Measurements from ENCODE around the gene ARCN1. TPM values are rescaled to one million over a fixed set of nuclear protein-coding genes. Genes with fewer than 3 reads are reported as not detected.

The ARCN1 gene
- total RNA-seq, 1 donor from 2014 or later = 112 TPM

- peaks cover 19% of the 10 kb centered on the region for H3K36me3 Mint-ChIP-seq
- H3K9me3 Mint-ChIP-seq = no peaks in the 10 kb centered on the region
- Histone ChIP-seq H3K4me2 (no peak overlapping the region), H3K27me3 (no peaks in the 10 kb centered on the region), H2AFZ (replicated peaks) (no peak overlapping the region), H4K20me1 (ENCODE audit: low read depth) (no peaks in the 10 kb centered on the region), H3F3A (ENCODE audit: low read depth) (no peaks in the 10 kb centered on the region), H3K79me2 (ENCODE audit: low read depth) (no peaks in the 10 kb centered on the region), H3K9ac (no peak overlapping the region), H3K4me1 (no peaks in the 10 kb centered on the region), H3K27ac (no peak overlapping the region), H3K4me3 (no peak overlapping the region), H3K36me3 (no peaks in the 10 kb centered on the region), H3K9me3 (ENCODE audit: low read depth) (no peaks in the 10 kb centered on the region)
- H3K4me3 Mint-ChIP-seq = no peak overlapping the region
- TF ChIP-seq EZH2 (IDR thresholded peaks at IDR 0.05) (no peak), CTCF (IDR thresholded peaks at IDR 0.05) (no peak), EZH2phosphoT487 (IDR thresholded peaks at IDR 0.05) (no peak)
- H3K4me1 Mint-ChIP-seq = no peaks in the 10 kb centered on the region
- H3K27me3 Mint-ChIP-seq (ENCODE audit: insufficient read depth, low read depth) = no peaks in the 10 kb centered on the region
- no peak for DNase-seq (ENCODE audit: low spot score)
- H3K27ac Mint-ChIP-seq = no peak overlapping the region
These were observed 27.6 kb upstream of the ARCN1 start for GRCh38 chr11:118544647-118545010.

GRCh38 chr11:118545533-118545932 is 26.7 kb upstream of the ARCN1 start:
- H3K36me3 Mint-ChIP-seq = peaks cover 17% of the 10 kb centered on the region
- Histone ChIP-seq H3K79me2 (ENCODE audit: low read depth) (no peaks in the 10 kb centered on the region), H3K36me3 (no peaks in the 10 kb centered on the region), H3K4me1 (no peaks in the 10 kb centered on the region), H2AFZ (replicated peaks) (no peak overlapping the region), H3K4me2 (no peak overlapping the region), H3F3A (ENCODE audit: low read depth) (no peaks in the 10 kb centered on the region), H4K20me1 (ENCODE audit: low read depth) (no peaks in the 10 kb centered on the region), H3K27me3 (no peaks in the 10 kb centered on the region), H3K9me3 (ENCODE audit: low read depth) (no peaks in the 10 kb centered on the region), H3K27ac (no peak overlapping the region), H3K9ac (no peak overlapping the region), H3K4me3 (no peak overlapping the region)
- no peak overlapping the region for H3K4me3 Mint-ChIP-seq
- TF ChIP-seq CTCF (IDR thresholded peaks at IDR 0.05) = no peak
- TF ChIP-seq EZH2 (IDR thresholded peaks at IDR 0.05) = no peak
- TF ChIP-seq EZH2phosphoT487 (IDR thresholded peaks at IDR 0.05) = no peak
- no peak for DNase-seq (ENCODE audit: low spot score)
- no peaks in the 10 kb centered on the region for H3K9me3 Mint-ChIP-seq
- no peaks in the 10 kb centered on the region for H3K4me1 Mint-ChIP-seq
- no peak overlapping the region for H3K27ac Mint-ChIP-seq
- peaks cover 2% of the 10 kb centered on the region for H3K27me3 Mint-ChIP-seq (ENCODE audit: insufficient read depth, low read depth)

- Mint-ChIP-seq H3K27me3 (ENCODE audit: insufficient read depth, low read depth) (peaks cover 2% of the 10 kb centered on the region), H3K36me3 (peaks cover 18% of the 10 kb centered on the region), H3K4me1 (no peaks in the 10 kb centered on the region), H3K27ac (no peak overlapping the region), H3K4me3 (no peak overlapping the region), H3K9me3 (no peaks in the 10 kb centered on the region)
- no peak for DNase-seq (ENCODE audit: low spot score)
- no peak for TF ChIP-seq EZH2phosphoT487 (IDR thresholded peaks at IDR 0.05)
- no peak for TF ChIP-seq EZH2 (IDR thresholded peaks at IDR 0.05)
- no peak for TF ChIP-seq CTCF (IDR thresholded peaks at IDR 0.05)
- Histone ChIP-seq H3K4me3 (no peak overlapping the region), H3K36me3 (no peaks in the 10 kb centered on the region), H3K4me1 (no peaks in the 10 kb centered on the region), H3K4me2 (no peak overlapping the region), H2AFZ (replicated peaks) (no peak overlapping the region), H3F3A (ENCODE audit: low read depth) (no peaks in the 10 kb centered on the region), H3K9me3 (ENCODE audit: low read depth) (no peaks in the 10 kb centered on the region), H3K27ac (no peak overlapping the region), H3K79me2 (ENCODE audit: low read depth) (no peaks in the 10 kb centered on the region), H3K9ac (no peak overlapping the region), H4K20me1 (ENCODE audit: low read depth) (no peaks in the 10 kb centered on the region), H3K27me3 (no peaks in the 10 kb centered on the region)
These were observed 25.1 kb upstream of the ARCN1 start for GRCh38 chr11:118547132-118547531.

- Histone ChIP-seq H3K4me2 (no peak overlapping the region), H3F3A (ENCODE audit: low read depth) (no peaks in the 10 kb centered on the region), H4K20me1 (ENCODE audit: low read depth) (no peaks in the 10 kb centered on the region), H3K79me2 (ENCODE audit: low read depth) (no peaks in the 10 kb centered on the region), H2AFZ (replicated peaks) (no peak overlapping the region), H3K36me3 (no peaks in the 10 kb centered on the region), H3K27me3 (no peaks in the 10 kb centered on the region), H3K9me3 (ENCODE audit: low read depth) (no peaks in the 10 kb centered on the region), H3K27ac (no peak overlapping the region), H3K4me1 (no peaks in the 10 kb centered on the region), H3K9ac (no peak overlapping the region), H3K4me3 (no peak overlapping the region)
- peaks cover 2% of the 10 kb centered on the region for H3K27me3 Mint-ChIP-seq (ENCODE audit: insufficient read depth, low read depth)
- no peaks in the 10 kb centered on the region for H3K9me3 Mint-ChIP-seq
- H3K4me1 Mint-ChIP-seq = no peaks in the 10 kb centered on the region
- peaks cover 30% of the 10 kb centered on the region for H3K36me3 Mint-ChIP-seq
- no peak overlapping the region for H3K4me3 Mint-ChIP-seq
- no peak for DNase-seq (ENCODE audit: low spot score)
- TF ChIP-seq EZH2 (IDR thresholded peaks at IDR 0.05) (no peak), EZH2phosphoT487 (IDR thresholded peaks at IDR 0.05) (no peak), CTCF (IDR thresholded peaks at IDR 0.05) (no peak)
- no peak overlapping the region for H3K27ac Mint-ChIP-seq
These were observed 19.9 kb upstream of the ARCN1 start for GRCh38 chr11:118552341-118552740.
